Sigmoid colon (tissue), 4 donors: ENCODE results near the gene CAD.

ENCODE experiments used
- CTCF ChIP-seq, 4 experiments: fragments of 450-650 bp in 3 of 4; fragments of 200-600 bp in 1 of 4; IDR thresholded peaks; one replicate each; pipeline ENCODE4 v1.5.1; 2016 to 2019; ENCODE audit warnings: antibody characterized with exemption in 4 of 4, mild to moderate bottlenecking in 3 of 4, moderate library complexity in 2 of 4
- POLR2AphosphoS5 ChIP-seq, 4 donors: sonication (generic); formaldehyde crosslinking; IDR thresholded peaks; one replicate each; pipeline ENCODE4 v1.6.1; 2017; ENCODE audit warnings: antibody characterized with exemption in 4 of 4

GRCh38 chr2:27218614-27219013 lies 1.4 kb downstream of the CAD start:
- no peak for TF ChIP-seq CTCF (IDR thresholded peaks at IDR 0.05)
- TF ChIP-seq POLR2AphosphoS5 (IDR thresholded peaks at IDR 0.05), result no peak
